RWPE1 (cell line): ENCODE measurements around the gene MRPL49.
"Not testable (repeated sequence)": the region's sequence is repeated elsewhere in the genome, so short reads cannot be mapped to it uniquely, and the experiment has no call there.

Source experiments
- CTCF ChIA-PET: fragments of 350-600 bp; sonication (Branson Sonifier 250); formaldehyde crosslinking; extraction: SDS; loops from one replicate; lab custom pipeline; 2021; lab: Yijun Ruan, JAX
- POLR2A ChIA-PET: fragments of 400-600 bp; formaldehyde crosslinking; extraction: SDS; loops from one replicate; lab custom pipeline; 2020; ENCODE audit warnings: antibody characterized with exemption; ENCODE audit not compliant: low non-redundant PET; lab: Yijun Ruan, JAX
- DNase-seq: peaks from one replicate; pipeline ENCODE4 v3.0.0; 2012; ENCODE audit warnings: low spot score
- H3K27ac ChIP-seq: fragments of 450-650 bp; 2 replicates; pipeline ENCODE4 v1.5.1; 2017
- TF ChIP-seq, protein P1 (sequence below): fragments of 450-650 bp; conservative IDR thresholded peaks from 2 replicates; pipeline ENCODE4 v1.5.1; 2017; ENCODE audit warnings: low read depth, mild to moderate bottlenecking

MRPL49 gene

DNA sequence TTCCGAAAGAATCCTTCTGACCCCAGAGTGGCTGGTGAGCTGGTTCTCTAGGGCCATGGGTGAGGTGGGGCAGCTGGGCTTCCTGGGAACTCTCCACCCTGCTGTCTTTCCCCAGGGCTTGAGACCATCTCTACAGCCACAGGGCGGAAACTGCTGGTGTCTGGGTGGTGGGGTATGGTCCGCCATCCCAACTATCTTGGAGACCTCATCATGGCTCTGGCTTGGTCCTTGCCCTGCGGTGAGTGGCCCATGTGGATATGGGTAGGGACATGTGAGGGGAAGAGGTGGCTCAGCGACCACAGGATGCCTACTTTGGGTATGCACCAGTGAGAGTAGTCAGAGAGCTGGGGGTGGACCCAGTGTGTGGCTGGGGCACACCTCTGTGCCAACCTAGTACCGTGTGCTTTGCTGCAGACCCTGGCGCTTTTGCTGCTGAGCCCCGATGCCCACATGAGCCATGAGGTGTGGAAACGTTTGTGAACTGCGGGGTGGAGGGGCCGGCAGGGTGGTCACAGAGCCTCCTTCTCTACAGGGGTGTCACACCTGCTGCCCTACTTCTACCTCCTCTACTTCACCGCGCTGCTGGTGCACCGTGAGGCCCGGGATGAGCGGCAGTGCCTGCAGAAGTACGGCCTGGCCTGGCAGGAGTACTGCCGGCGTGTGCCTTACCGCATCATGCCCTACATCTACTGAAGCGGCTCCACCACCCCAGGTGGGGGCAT, 6.6 kb upstream of the MRPL49 start:
- TF ChIP-seq, protein P1, sequence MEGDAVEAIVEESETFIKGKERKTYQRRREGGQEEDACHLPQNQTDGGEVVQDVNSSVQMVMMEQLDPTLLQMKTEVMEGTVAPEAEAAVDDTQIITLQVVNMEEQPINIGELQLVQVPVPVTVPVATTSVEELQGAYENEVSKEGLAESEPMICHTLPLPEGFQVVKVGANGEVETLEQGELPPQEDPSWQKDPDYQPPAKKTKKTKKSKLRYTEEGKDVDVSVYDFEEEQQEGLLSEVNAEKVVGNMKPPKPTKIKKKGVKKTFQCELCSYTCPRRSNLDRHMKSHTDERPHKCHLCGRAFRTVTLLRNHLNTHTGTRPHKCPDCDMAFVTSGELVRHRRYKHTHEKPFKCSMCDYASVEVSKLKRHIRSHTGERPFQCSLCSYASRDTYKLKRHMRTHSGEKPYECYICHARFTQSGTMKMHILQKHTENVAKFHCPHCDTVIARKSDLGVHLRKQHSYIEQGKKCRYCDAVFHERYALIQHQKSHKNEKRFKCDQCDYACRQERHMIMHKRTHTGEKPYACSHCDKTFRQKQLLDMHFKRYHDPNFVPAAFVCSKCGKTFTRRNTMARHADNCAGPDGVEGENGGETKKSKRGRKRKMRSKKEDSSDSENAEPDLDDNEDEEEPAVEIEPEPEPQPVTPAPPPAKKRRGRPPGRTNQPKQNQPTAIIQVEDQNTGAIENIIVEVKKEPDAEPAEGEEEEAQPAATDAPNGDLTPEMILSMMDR = no peak
- H3K27ac ChIP-seq = peak overlapping the region; percentile 86
- POLR2A ChIA-PET = interaction anchor here (1.2 kb wide), 1 partner anchor 9 kb away, joined by 4 read pairs; no protein-coding TSS in a partner anchor
- DNase-seq = no peak
- CTCF ChIA-PET = interaction anchor here (0.5 kb wide), 1 partner anchor 198 kb away, joined by 5 read pairs; no protein-coding TSS in a partner anchor

GRCh38 chr11:65116370-65117205, 5.5 kb upstream of the MRPL49 start:
- POLR2A ChIA-PET = no interaction called here
- peak overlapping the region; percentile 86 for H3K27ac ChIP-seq
- CTCF ChIA-PET = interaction anchor here (0.5 to 0.7 kb wide), 3 partner anchors 14 to 807 kb away, joined by 3 read pairs; no protein-coding TSS in a partner anchor
- TF ChIP-seq, protein P1 = no peak
- DNase-seq = no peak

GRCh38 chr11:65117206-65118096, 4.7 kb upstream of the MRPL49 start, which contains the start of gene ZNHIT2:
ZNHIT2 (minus strand) TSS chr11:65117701; CDS start chr11:65117653, 48 bp downstream.
- CTCF ChIA-PET = interaction anchor here (0.6 to 0.7 kb wide), 6 partner anchors 11 to 659 kb away, joined by 3 to 6 read pairs (median 3); no protein-coding TSS in a partner anchor
- H3K27ac ChIP-seq = peak within 1 kb of the TSS; percentile 86
- peak; percentile 92 for DNase-seq
- POLR2A ChIA-PET = no interaction called here
- TF ChIP-seq, protein P1 = peak; percentile 88

DNA sequence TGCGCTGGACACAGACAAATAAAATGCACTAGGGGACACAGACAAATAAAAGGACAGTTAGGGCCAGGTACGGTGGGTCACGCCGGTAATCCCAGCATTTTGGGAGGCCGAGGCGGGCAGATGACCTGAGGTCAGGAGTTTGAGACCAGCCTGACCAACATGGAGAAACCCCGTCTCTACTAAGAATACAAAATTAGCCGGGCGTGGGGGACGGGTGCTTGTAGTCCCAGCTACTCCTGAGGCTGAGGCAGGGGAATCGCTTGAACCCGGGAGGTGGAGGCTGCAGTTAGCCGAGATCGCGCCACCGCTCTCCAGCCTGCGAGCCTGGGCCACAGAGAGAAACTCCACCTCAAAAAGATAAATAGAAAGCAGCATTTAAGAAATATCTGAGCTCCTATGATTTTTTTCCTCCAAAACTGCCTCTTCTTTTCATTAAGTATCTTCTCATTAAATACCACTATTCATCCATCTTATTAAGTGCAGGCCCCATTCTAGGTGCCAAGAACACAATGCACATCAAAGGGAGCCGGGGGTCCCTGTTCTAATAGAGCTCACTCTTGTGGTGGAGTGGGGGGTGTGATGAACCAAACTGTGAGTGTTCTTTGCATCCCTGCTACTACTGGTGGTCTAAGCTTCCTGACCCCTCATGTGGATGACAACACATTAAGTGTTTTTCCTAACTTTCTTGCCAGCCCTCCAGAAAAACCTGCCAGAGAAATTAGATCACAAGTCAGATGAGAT, 3.9 kb upstream of the MRPL49 start:
- TF ChIP-seq, protein P1 = peak; percentile 54
- peak overlapping the region; percentile 86 for H3K27ac ChIP-seq
- ChIA-PET POLR2A (interaction anchor here (0.5 to 1.3 kb wide), 2 partner anchors 55 to 63 kb away, joined by 5 read pairs; partner anchors contain the start of gene CAPN1), CTCF (interaction anchor here (0.7 kb wide), 1 partner anchor 227 kb away, joined by 4 read pairs; no protein-coding TSS in a partner anchor)
- DNase-seq = no peak

DNA sequence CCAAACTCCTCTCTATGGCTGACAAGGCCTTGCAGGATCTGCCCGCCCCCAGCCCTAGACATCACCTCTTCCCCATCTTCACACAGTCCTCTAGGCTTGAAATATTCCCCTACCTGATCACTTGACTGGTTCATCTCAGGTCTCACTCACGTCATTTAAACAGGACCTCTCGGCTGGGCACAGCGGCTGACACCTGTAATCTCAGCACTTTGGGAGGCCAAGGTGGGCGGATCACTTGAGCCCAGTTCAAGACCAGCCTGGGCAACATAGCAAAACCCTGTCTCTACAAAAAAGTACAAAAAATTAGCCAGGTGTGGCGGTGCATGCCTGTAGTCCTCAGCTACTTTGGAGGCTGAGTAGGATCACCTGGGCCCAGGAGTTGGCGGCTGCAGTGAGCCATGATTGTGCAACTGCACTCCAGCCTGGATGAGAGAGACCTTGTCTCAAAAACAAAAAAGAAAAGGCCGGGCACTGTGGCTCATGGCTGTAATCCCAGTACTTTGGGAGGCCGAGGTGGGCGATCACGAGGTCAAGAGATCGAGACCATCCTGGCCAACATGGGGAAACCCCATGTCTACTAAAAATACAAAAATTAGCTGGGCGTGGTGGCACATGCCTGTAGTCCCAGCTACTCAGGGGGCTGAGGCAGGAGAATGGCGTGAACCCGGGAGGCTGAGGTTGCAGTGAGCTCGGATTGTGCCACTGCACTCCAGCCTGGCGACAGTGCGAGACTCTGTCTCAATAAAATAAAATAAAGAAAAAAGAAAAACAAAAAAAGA, 3.0 kb upstream of the MRPL49 start:
- H3K27ac ChIP-seq = peak overlapping the region; percentile 86
- POLR2A ChIA-PET = interaction anchor here (0.5 to 1.3 kb wide), 2 partner anchors 55 to 62 kb away, joined by 5 read pairs; partner anchors contain the start of gene CAPN1
- CTCF ChIA-PET, DNase-seq: not testable (repeated sequence)
